Suppressor macrophage (primary cell): ENCODE results near the gene EPB41L3.
"Not testable (repeated sequence)": the region's sequence is repeated elsewhere in the genome, so short reads cannot be mapped to it uniquely, and the experiment has no call there.

ENCODE experiments used
- DNase-seq, 4 experiments: peaks; one replicate each; pipeline ENCODE4 v3.0.0-alpha.2; 2020 to 2022

EPB41L3 gene

DNA sequence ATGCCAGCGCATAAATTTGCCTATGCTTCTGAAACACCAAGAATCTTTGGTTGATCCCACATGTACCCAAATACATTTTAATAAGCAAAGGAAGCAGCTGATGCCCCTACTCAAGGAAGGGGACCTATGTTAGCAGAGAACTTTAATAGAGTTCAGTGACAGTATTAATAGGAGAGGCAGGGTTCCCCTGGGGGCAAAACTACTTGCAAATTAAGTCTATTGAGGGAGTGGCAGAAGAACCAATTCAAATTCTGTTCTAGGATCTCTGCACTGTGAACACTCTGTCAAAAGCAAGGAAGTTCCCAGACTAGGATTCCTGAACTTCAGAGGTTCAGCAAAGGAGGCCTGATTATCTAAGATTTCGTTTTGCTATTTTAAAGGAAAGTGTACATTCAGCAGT lies 47.5 kb downstream of the EPB41L3 start:
- DNase-seq, result no peak

DNA sequence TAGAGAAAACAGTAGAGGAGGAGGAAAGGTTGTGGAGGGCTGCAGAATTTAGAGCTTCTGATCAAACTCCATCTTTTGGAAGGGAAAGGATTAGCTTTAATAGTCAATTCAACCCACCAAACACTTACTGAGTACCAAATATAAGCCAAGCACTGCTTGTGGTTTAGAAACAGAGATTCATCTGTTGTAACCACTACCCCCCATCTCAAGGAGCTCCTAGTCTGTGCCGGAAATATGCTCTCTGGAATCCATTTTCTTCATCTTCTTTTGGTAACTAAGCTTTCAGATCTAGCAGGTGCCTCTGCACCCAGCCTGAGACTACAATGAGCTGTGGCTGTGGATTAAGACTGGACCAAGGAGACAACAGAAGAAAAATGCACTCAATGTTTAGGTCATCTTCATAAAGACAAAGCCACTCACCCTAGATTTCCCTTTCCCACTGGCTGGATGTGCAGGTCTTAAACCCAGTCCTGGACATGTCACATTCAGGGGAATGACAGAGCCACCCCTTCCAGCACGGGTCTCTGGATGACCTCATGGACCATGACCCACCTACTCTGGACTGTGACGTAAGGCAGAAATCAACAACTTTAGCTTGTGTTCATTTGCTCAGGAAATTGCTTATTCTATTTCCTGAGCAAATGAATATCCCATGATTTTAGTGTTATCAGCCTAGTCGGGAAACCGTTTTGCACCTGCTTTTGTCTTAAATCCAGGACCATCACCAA lies 52.9 kb downstream of the EPB41L3 start:
- DNase-seq, result no peak

DNA sequence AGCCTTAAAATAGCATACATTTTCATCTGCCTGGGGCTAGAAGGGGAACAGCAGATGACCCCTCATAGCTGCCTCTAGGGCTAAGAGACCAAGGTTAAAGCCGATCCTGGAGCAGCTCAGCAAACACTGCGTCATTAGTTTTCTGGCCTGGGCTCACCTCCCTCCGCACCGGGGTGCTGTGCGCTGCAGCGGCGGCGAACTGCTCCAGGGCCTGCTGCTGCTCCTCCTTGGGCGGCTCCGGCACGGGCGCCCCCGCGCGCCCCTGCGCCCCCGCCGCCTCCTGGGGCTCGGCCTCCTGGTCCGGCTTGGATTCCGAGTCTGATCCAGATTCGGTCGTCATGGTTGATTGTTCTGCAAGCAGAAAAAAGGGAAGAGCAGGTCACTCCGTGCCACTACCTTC lies 55.0 kb downstream of the EPB41L3 start:
- no peak for DNase-seq

DNA sequence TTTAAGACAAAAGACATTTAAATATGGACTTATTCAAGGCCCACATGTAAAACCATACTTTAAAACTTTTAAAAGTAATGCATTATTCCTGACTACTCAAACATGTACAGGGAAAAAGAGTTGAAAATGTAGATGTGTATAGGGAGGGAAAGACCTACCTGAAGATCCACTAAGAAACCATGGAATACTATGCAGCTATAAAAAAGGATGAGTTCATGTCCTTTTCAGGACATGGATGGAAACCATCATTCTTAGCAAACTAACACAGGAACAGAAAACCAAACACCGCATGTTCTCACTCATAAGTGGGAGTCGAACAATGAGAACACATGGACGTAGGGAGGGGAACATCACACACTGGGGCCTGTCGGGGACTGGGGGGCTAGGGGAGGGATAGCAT lies 55.8 kb downstream of the EPB41L3 start:
- DNase-seq, result not testable (repeated sequence)

DNA sequence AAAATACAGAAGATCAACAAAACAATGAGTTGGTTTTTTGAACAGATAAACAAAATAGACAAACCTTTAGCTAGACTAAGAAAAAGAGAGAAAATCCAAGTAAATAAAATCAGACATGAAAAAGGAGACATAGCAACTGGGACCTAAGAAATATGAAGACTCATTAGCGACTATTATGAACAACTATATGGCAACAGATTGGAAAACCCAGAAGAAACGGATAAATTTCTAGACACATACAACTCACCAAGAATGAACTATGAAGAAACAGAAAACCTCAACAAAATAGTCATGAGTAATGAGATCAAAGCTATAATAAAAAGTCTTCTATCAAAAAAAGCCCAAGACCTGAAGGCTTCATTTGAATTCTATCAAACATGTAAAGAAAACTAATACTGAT lies 59.3 kb downstream of the EPB41L3 start:
- no peak for DNase-seq

DNA sequence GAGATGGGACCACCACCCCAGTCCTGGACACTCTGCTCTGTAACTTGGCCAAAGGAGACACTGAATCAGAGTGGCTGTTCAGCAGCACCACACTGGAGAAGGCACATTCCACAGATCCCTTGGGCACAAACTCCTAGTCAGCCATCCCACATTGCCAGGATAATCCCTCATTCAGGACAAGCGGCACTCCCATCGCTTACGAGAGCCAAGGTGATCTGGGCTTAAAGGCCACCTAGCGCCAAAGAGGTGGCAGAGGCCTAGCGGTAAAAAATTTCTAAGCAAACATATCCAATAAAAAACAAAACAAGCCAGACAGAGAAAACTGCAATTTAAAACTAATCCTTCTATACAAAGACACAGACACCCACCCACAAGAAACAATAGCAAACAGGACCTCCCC lies 62.2 kb downstream of the EPB41L3 start:
- no peak for DNase-seq

DNA sequence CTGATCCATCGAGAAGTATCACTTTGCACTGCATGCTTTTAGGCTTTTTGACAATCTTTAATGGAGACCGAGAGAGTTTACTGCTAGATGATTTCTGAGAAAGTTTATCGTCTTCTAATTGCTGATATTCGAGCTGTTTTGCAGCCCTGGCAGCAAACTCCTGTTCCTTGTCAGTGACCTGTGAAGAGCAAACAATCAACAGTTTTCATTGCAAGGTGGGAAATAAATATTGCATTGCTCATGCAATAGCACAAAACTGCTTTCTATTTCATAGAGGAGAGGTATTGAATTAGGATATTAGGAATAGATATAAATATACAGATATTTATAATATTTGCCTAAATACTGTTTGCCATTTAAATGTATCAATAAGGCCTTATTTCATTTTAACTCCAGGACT lies 65.5 kb downstream of the EPB41L3 start:
- DNase-seq, result no peak

DNA sequence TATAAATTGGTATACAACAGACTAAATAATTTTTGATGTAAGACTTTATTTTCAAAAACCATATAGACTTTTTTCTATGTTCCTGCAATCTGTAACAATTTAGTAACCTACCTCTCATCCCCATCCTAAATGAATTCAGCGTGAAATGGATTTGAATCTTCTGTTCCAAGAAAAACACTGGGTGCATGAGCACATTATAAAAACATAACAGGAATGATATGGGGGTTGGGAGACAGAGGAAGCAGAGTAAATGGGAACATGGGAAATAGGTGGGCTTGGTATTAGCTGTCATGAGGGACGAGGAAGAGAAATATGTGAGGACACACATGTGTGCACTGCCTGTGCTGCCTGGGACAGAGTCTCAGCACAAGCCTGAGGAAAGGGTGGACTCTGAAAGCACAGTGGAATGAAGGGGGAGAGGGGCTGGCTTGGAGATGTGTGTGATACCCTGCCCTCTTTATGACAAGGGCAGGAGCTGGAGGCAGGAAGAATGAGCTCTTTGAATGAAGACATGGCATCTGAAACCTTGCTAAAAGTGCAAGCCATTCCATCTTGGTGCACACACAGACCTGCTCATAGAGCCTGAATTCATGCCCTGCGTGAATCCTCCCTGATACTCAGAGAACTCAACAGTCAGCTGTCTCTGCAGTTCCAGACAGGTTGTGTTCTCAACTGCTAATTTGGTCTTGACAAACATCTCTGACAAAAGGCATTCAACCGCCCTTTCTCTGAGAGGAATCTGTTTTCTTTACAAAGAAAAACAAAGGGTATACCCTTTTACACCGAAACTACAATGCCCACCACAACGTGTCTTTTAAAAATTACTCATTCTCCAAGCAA lies 66.6 kb downstream of the EPB41L3 start:
- DNase-seq, result no peak

DNA sequence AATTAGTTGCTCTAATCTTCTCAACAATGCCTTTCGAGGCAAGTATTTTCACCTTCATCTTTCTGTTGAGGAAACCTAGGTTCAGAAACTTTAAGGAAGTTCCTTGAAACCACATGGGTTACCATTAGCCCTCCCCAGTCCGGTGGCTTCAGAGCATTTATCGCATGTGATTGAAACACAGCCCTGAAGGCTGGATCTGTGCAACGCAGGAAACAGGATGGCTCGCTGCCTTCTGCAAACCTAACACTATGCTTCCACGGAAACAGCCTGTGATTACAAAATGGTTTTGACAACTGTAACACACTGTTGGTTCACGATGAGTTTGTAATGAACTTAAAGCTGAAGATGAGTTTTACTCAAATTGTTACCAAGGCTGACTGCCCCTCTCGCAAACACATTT lies 68.5 kb downstream of the EPB41L3 start:
- peak; percentile 84 to 92 (median 89) for DNase-seq

DNA sequence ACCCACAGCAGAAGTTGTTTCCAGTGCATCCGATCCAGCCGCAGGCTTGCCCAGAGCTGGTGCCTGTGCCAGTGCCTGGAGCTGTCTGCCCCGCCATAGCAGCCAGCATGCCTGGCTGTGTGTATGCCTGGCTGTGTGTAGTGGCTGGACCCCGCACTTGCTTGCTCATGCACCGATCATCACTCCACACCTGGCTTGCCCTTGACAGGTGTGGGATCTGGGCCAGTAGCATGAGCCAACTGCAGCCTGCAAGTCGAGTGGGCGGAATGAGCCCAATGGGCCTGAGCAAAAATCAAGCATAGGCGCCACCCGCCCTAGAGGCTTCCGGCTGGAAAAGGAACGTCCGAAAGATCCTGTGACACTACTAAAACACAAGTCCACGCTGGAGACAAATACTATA lies 74.5 kb downstream of the EPB41L3 start:
- DNase-seq, result no peak

DNA sequence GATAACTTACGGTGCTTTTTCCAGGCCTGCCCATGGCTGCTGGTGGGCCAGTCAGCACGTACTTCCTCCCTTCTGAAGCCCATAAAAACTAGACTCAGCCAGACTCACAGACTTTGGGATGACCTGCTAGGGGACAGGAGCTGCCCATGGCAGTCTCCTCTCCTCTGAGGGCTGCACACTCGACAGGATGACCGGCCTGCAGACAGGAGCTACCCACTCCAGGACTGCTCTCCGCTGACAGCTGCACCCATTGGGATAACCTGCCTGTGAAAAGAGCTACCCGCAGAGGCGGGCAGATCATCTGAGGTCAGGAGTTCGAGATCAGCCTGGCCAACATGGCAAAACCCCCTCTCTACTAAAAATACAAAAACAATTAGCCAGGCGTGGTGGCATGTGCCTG lies 75.4 kb downstream of the EPB41L3 start:
- no peak for DNase-seq

DNA sequence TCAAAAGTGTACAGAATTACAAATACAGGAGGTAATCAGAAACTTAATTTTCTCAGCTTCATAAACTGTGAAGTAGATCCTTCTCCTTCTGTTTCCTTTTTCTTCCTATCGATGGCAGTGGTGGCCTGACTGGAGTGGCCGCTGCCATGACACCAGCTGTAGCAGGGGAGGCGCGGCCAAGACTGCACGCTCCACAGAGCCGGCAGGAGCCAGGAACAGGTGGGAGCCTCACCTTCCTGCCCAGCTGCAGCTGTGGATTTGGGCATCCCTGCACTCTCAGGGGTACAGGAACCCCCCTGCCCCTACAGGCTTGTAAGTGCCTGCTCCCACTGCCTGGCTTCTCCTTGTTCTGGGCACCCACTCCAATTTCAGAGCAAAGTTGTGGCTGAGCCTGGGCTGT lies 76.1 kb downstream of the EPB41L3 start:
- DNase-seq, result no peak

DNA sequence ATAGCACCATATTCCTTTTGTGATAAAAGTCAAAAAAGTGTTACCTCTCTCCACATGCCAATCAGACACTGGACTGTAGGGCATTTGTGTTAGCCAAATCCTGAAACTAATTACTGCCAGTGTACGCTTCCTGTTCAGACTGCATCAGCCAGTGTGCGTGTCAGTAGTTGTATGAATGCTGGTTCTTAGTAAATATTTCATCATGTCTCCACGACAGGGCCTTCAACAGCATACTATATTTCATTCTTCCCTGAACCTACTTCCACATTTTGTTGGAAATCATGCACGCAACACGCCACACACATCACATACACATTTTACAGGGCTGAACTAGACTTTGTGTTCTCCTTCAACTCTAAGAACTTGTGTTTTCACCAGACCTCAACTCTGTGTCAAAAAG lies 77.5 kb downstream of the EPB41L3 start:
- DNase-seq, result peak; percentile 78 to 96 (median 90)

DNA sequence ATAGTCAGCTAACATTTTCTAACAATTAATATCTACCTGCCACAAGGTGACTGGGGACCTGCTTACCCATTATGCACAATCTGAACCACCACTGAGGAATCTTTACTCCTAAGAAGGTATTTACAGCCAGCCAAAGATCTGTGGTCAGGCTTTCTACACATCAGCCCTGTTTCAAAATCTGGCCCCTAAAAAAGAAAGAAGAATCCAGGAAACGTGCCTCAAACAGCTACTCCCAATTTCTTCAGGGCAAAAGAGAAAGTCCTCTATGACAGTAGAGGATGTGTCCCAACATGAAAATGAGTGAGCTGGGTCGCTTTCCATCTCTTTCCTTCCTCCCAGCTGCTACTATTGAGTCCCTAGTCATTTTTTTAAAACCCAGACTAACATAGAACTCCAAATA lies 79.5 kb downstream of the EPB41L3 start:
- peak; percentile 35 to 67 (median 56) for DNase-seq

DNA sequence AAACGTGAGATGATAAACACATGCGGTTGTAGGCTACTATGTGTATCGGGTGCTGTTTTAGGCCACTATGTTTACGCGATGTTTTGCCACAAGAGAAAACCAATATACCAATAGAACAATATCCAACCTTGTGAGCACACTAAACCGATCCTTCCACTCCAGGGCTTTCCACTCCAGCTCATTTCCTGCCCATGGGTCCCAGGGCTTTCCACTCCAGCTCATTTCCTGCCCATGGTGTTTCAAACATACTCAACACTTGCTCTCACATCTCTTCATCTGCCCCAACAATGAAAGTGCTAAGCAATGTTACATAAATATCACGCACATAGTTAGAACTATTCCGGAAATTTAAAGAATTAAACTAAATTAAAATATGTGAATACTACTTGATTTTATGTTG lies 80.0 kb downstream of the EPB41L3 start:
- DNase-seq, result no peak

DNA sequence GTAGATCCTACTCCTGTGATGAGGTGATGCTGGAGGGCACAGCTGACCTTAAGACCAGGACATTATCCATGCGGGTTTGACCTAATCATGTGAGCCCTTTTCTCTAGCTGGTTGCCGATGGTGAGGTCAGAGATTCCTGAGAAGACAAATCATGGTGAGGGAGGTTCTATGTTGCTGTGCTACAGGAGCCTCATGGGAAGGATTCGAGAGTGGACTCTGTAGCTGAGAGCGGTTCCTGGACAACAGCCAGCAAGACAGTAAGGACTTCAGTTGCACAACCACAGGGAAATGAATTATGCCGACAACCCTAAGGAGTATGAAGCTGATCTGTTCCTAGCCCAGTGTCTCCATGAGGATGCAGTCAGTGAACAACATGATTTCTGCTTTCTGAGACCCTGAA lies 80.4 kb downstream of the EPB41L3 start:
- DNase-seq, result peak; percentile 89 to 95 (median 93)

DNA sequence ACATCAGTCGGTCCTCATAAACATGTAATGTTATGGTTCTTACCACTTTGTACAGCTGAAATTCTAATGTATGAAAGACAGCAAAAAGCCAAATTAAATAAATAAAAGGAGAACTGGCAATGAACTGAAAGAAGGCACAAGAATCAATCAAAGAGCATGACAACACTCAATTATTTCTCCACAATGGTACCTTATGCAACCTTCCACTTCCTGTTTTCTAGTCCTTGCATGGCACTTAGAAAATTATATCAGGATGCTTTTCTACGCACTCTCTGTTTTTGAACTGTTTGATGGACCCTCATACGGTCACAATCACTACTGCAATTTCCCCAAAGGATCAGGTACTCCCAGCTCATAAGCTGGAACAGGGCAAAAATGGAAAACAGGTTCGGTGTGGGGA lies 81.6 kb downstream of the EPB41L3 start:
- DNase-seq, result peak; percentile 59 to 90 (median 78)

DNA sequence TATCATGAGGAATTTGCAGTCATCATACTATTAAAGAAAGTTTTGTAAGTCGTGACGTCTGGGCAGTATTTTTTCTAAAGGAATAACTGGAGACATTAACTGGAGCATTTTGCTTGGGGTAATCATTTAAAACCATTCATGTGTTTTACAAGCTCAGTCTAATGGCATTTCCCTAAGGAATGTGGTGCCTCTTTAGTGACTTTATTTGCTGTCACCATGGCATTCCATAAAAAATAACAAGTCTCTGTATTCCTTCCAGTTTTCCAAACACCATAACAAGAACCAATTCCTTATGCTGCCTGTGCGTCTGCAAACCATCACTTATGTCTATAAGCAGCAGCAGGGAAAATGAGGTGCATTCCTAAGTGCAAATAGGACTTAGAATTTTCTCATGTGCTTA lies 82.8 kb downstream of the EPB41L3 start:
- DNase-seq, result no peak

DNA sequence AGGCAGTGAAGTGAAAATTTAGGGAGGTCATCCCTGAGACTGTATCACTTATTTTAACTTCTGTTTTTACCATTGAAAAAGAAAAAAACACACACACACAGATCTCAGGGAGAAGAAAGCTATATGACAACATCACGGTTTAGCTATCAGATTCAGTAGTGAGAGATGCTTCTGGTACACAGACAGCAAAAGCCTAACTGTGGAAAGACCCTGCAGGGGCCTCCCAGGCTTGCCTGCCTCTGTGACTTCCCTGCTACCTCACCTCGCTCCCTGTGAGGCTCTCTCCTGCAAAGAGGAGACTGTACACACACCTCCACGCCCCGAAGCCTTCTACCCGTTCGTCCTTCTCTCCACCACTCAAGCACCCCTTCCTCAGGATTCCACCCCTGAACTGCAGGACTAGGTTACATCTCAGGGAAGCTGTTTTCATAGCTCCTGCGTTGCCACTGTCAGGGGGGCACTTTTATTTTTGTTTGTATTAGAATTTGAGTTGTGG lies 86.3 kb downstream of the EPB41L3 start:
- DNase-seq, result no peak

DNA sequence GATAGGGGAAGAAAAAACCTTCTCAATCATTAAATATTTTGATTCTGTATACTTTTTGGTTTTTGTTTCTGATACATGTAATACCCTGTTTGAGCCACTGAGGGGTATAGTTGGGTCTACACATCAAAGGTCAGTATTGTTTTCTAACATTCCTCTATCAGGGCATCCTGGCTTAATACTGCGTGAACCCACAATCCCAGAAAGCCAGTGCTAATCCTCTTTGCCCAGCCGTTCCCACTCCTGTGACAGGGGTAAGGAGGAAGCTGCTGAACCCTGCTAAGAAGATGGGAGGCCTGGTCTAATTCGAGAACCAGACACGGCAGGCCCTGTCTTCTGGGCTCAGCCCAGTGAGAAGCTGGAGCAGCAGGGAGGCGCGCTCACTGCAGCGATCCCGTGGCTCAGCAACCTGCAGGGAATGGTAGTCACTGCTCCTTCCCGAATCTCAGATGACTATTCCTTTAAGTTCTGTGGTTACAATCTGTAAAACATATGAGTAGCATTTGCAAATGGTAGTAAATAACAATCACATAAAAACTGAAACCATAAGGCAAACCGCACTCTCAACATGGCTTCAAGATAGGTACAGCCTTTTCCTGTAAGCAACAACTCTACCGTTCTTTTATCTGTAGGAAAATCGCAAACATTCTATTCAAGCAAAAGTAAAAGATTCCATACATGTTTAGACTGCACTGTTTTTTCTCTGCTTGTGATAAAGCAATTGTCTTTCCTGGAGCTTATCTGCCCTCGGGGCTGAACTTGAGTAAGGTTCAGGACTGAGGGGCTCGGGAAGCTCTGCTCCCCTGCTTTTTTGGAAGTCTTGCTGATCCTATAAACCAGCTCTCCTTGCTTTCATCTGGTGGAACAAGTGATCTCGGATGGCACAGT lies 87.0 kb downstream of the EPB41L3 start:
- peak; percentile 53 to 66 (median 60) for DNase-seq

DNA sequence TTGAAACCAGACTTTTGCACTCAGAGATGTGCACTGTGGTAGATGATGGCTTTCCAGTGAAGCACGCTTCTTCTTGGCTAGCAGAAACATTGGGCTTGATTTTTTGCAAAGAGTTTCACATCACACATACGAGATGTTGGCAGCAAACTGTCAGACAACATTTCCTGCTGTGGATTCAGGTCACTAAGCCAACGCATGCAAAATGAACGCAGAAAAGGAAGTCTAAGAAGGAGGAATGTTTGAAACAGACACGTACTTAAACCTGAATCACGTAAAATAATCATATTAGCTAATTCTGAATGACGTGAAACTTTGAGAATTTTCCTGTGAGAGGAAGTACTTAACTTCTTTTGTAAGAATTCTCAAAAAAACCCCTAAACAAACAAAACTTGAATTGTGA lies 88.1 kb downstream of the EPB41L3 start:
- peak; percentile 66 to 92 (median 75) for DNase-seq

DNA sequence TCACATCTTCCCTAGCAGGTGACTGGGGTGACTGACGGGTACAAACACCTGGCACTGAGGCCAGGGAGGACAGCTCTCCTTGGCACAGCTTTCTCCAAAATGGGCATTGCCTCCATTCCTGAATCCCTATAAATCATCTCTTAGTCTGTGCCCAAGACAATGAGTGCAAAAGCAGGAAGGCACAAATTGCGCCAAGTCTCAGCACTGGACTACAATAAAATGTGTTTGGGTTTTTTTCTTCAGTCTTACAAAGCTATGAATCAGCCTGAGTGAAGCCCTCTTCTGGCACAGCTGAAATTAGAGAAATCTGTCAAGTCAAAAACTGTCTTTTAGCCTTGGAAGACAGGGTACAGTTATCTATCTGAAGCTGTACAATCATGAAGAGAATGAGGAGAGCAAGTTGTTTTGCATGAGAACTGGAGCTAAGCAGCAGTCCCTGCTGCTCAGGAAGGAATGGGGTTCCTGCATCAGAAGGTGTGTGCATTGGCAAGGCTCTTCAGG lies 90.8 kb downstream of the EPB41L3 start:
- peak in 1 of 4 experiments; percentile 20 for DNase-seq

DNA sequence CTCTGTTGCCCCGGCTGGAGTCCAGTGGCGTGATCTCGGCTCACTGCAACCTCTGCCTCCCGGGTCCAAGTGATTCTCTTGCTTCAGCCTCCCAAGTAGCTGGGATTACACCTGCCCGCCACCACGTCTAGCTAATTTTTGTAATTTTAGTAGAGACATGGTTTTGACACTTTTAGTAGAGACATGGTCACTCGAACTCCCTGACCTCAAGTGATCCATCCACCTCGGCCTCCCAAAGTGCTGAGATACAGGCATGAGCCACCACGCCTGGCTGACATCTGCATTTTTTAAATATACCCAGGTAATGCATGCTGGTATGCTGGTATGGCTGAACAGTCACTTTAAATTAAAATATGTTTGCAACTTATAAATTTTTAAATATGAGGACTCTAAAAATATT lies 91.9 kb downstream of the EPB41L3 start:
- no peak for DNase-seq
